CD4-positive, alpha-beta T cell (primary cell): ENCODE data around the gene RNASE13. TPM values are rescaled to one million over a fixed set of nuclear protein-coding genes. Genes with fewer than 3 reads are reported as not detected.

Experiments used
- ATAC-seq: fragments of 200-7000 bp; cut with Tn5 transposase; one replicate; pipeline ENCODE4 v1.10.0; 2022; ENCODE audit warnings: mild to moderate bottlenecking; ENCODE audit not compliant: poor library complexity
- CTCF ChIA-PET: fragments of 350-600 bp; sonication (Branson Sonifier 250); formaldehyde crosslinking; loops from one replicate; lab custom pipeline; 2021; ENCODE audit warnings: antibody characterized with exemption, inconsistent platforms; lab: Charles Lee
- POLR2A ChIA-PET: fragments of 350-600 bp; sonication (Branson Sonifier 250); formaldehyde crosslinking; loops from one replicate; lab custom pipeline; 2021; ENCODE audit warnings: antibody characterized with exemption, inconsistent platforms; lab: Charles Lee
- DNase-seq, 14 experiments: peaks; one replicate each; pipeline ENCODE4 v3.0.0-alpha.2; 2013 to 2020; ENCODE audit warnings: mixed read lengths in 2 of 14
- H3K27ac ChIP-seq, 2 donors: one replicate each; pipeline versions ENCODE4 v1.5.1 to v1.7.0; 2013; ENCODE audit warnings: low read length in 2 of 2, low read depth in 1 of 2, mild to moderate bottlenecking in 1 of 2
- H3K27me3 ChIP-seq, 2 experiments: 1 replicate in 1 of 2; 2 replicates in 1 of 2; pipeline versions ENCODE4 v1.6.1 to v1.7.0; 2013; ENCODE audit warnings: low read length in 2 of 2, control low read depth in 1 of 2, mild to moderate bottlenecking in 1 of 2, moderate library complexity in 1 of 2; ENCODE audit not compliant: insufficient read depth in 2 of 2, control insufficient read depth in 1 of 2
- H3K36me3 ChIP-seq: one replicate; pipeline ENCODE4 v1.6.1; 2013; ENCODE audit warnings: low read length, control low read depth; ENCODE audit not compliant: insufficient read depth
- H3K4me1 ChIP-seq: one replicate; pipeline ENCODE4 v1.6.1; 2013; ENCODE audit warnings: low read length, control low read depth; ENCODE audit not compliant: insufficient read depth
- H3K4me3 ChIP-seq: one replicate; pipeline ENCODE4 v1.5.1; 2013; ENCODE audit warnings: mild to moderate bottlenecking, low read length, moderate library complexity
- H3K9me3 ChIP-seq, 2 experiments: 1 replicate in 1 of 2; 2 replicates in 1 of 2; pipeline versions ENCODE4 v1.6.1 to v1.7.0; 2013; ENCODE audit warnings: low read length in 2 of 2, mild to moderate bottlenecking in 2 of 2, control low read depth in 1 of 2, moderate library complexity in 1 of 2; ENCODE audit not compliant: control insufficient read depth in 1 of 2, insufficient read depth in 1 of 2
- H3K27ac Mint-ChIP-seq: one replicate; pipeline ENCODE4 v1.8.0; 2020; ENCODE audit warnings: mixed read lengths
- H3K27me3 Mint-ChIP-seq: one replicate; pipeline ENCODE4 v1.8.0; 2021; ENCODE audit warnings: mixed read lengths
- H3K36me3 Mint-ChIP-seq: one replicate; pipeline ENCODE4 v1.8.0; 2021; ENCODE audit warnings: low read depth, mixed read lengths
- H3K4me1 Mint-ChIP-seq: one replicate; pipeline ENCODE4 v1.8.0; 2021; ENCODE audit warnings: low read depth, mixed read lengths
- H3K4me3 Mint-ChIP-seq: one replicate; pipeline ENCODE4 v1.8.0; 2020; ENCODE audit warnings: mild to moderate bottlenecking, mixed read lengths
- H3K9me3 Mint-ChIP-seq: one replicate; pipeline ENCODE4 v1.8.0; 2020; ENCODE audit warnings: mixed read lengths
- CTCF ChIP-seq: fragments of 200-600 bp; IDR thresholded peaks from one replicate; pipeline ENCODE4 v1.8.0; 2022; ENCODE audit warnings: antibody characterized with exemption, mild to moderate bottlenecking
- intact Hi-C, 2 experiments: fragments of 100-400 bp; cut with DNase I in 1 of 2; cut with micrococcal nuclease in 1 of 2; formaldehyde crosslinking; loops; one replicate each; pipeline versions ENCODE4 v1.15.1 to v1.9.0; 2023 to 2025; cut with DNase I, micrococcal nuclease
- total RNA-seq, 174 experiments: library from RNA in 2 of 174; stranded (reverse) in 2 of 174; gene quantifications; one replicate each; pipeline ENCODE4 v1.2.3 and lab custom pipeline; 2021 to 2026

RNASE13 gene
- total RNA-seq, 2 experiments from 2014 or later: not detected

- H3K27me3 Mint-ChIP-seq: peaks cover 22% of the 10 kb centered on the region
- no peak for ATAC-seq
- Histone ChIP-seq H3K4me1 (peaks cover 15% of the 10 kb centered on the region), H3K27me3 (no peaks in the 10 kb centered on the region), H3K36me3 (no peaks in the 10 kb centered on the region), H3K27ac (no peak overlapping the region), H3K4me3 (no peak overlapping the region), H3K9me3 (no peaks in the 10 kb centered on the region)
- intact Hi-C loops: no loop called here
- H3K4me1 Mint-ChIP-seq: peaks cover 11% of the 10 kb centered on the region
- H3K4me3 Mint-ChIP-seq: no peak overlapping the region
- no peak for DNase-seq
- ChIA-PET CTCF (interaction anchor here (1.2 to 1.9 kb wide), 3 partner anchors 15 to 45 kb away, joined by 3 to 9 read pairs (median 8); no protein-coding TSS in a partner anchor), POLR2A (interaction anchor here (0.5 kb wide), 1 partner anchor 240 kb away, joined by 3 read pairs; no protein-coding TSS in a partner anchor)
- H3K27ac Mint-ChIP-seq: no peak overlapping the region
- no peaks in the 10 kb centered on the region for H3K36me3 Mint-ChIP-seq
- TF ChIP-seq CTCF: no peak
- no peaks in the 10 kb centered on the region for H3K9me3 Mint-ChIP-seq
Observed at GRCh38 chr14:21047378-21047781, 12.8 kb upstream of the RNASE13 start.

- Histone ChIP-seq H3K4me3 (no peak overlapping the region), H3K27me3 (no peaks in the 10 kb centered on the region), H3K4me1 (peaks cover 15% of the 10 kb centered on the region), H3K9me3 (no peaks in the 10 kb centered on the region), H3K27ac (no peak overlapping the region), H3K36me3 (no peaks in the 10 kb centered on the region)
- peaks cover 11% of the 10 kb centered on the region for H3K4me1 Mint-ChIP-seq
- intact Hi-C loops: no loop called here
- H3K27me3 Mint-ChIP-seq: peaks cover 17% of the 10 kb centered on the region
- TF ChIP-seq CTCF: no peak
- no peaks in the 10 kb centered on the region for H3K36me3 Mint-ChIP-seq
- CTCF ChIA-PET: interaction anchor here (1.7 to 1.9 kb wide), 2 partner anchors 29 to 60 kb away, joined by 4 to 10 read pairs; no protein-coding TSS in a partner anchor
- POLR2A ChIA-PET: interaction anchor here (1.1 to 2.0 kb wide), 3 partner anchors 27 to 60 kb away, joined by 3 to 8 read pairs (median 7); no protein-coding TSS in a partner anchor
- H3K4me3 Mint-ChIP-seq: no peak overlapping the region
- H3K27ac Mint-ChIP-seq: no peak overlapping the region
- no peaks in the 10 kb centered on the region for H3K9me3 Mint-ChIP-seq
- ATAC-seq (peak; percentile 46), DNase-seq (peak in 4 of 14 experiments; percentile 30 to 44 (median 40))
Observed at GRCh38 chr14:21043974-21044618, 9.5 kb upstream of the RNASE13 start.

- H3K36me3 Mint-ChIP-seq: no peaks in the 10 kb centered on the region
- TF ChIP-seq CTCF: no peak
- Histone ChIP-seq H3K36me3 (no peaks in the 10 kb centered on the region), H3K27ac (no peak overlapping the region), H3K9me3 (no peaks in the 10 kb centered on the region), H3K27me3 (no peaks in the 10 kb centered on the region), H3K4me3 (no peak overlapping the region), H3K4me1 (peaks cover 15% of the 10 kb centered on the region)
- DNase-seq (no peak), ATAC-seq (no peak)
- CTCF ChIA-PET: interaction anchor here (1.7 to 1.9 kb wide), 3 partner anchors 29 to 61 kb away, joined by 4 to 10 read pairs (median 6); no protein-coding TSS in a partner anchor
- peaks cover 11% of the 10 kb centered on the region for H3K4me1 Mint-ChIP-seq
- intact Hi-C loops: no loop called here
- POLR2A ChIA-PET: interaction anchor here (1.1 to 2.0 kb wide), 3 partner anchors 26 to 61 kb away, joined by 3 to 8 read pairs (median 7); no protein-coding TSS in a partner anchor
- H3K27me3 Mint-ChIP-seq: peaks cover 15% of the 10 kb centered on the region
- H3K4me3 Mint-ChIP-seq: no peak overlapping the region
- H3K9me3 Mint-ChIP-seq: no peaks in the 10 kb centered on the region
- H3K27ac Mint-ChIP-seq: no peak overlapping the region
Observed at GRCh38 chr14:21043387-21043973, 8.9 kb upstream of the RNASE13 start.
